ENCODE results near the gene VTN.

The VTN gene

DNA sequence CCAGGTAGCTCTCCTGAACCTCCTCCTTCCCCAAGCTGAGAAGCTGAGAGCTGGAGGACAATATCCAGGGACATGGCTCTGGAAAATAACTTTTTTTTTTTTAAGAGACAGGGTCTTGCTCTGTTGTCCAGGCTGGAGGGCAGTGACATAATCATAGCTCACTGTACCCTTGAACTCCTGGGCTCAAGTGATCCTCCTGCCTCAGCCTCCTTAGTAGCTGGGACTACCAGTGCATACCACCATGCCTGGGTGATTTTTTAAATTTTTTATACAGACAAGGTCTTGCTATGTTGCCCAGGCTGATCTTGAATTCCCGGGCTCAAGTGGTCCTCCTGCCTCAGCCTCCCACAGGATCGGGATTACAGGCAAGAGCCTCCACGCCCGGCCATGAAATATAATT, 29.7 kb upstream of the VTN start:
- Histone ChIP-seq H3K9ac (ENCODE audit: low read depth, low read length) (no peak overlapping the region), H4K20me1 (ENCODE audit: insufficient read depth, low read length) (no peaks in the 10 kb centered on the region), H3K36me3 (ENCODE audit: insufficient read depth, low read length) (no peaks in the 10 kb centered on the region), H2AFZ (ENCODE audit: low read depth, low read length) (no peak overlapping the region), H3K4me2 (ENCODE audit: insufficient read depth, low read length) (no peak overlapping the region), H3K27me3 (ENCODE audit: insufficient read depth, low read length, poor library complexity) (no peaks in the 10 kb centered on the region), H3K4me1 (ENCODE audit: insufficient read depth, low read length) (no peaks in the 10 kb centered on the region), H3K9me3 (ENCODE audit: insufficient read depth, low read length, severe bottlenecking) (no peaks in the 10 kb centered on the region), H3K27ac (ENCODE audit: low read length) (no peak overlapping the region), H3K79me2 (ENCODE audit: insufficient read depth, low read length) (no peaks in the 10 kb centered on the region), H3K4me3 (ENCODE audit: low read depth in 1 of 2, low read length in 2 of 2) (no peak overlapping the region)
- TF ChIP-seq EZH2 (IDR thresholded peaks at IDR 0.05; ENCODE audit: borderline replicate concordance, low read depth, low read length, severe bottlenecking) = no peak
- TF ChIP-seq, protein P1, sequence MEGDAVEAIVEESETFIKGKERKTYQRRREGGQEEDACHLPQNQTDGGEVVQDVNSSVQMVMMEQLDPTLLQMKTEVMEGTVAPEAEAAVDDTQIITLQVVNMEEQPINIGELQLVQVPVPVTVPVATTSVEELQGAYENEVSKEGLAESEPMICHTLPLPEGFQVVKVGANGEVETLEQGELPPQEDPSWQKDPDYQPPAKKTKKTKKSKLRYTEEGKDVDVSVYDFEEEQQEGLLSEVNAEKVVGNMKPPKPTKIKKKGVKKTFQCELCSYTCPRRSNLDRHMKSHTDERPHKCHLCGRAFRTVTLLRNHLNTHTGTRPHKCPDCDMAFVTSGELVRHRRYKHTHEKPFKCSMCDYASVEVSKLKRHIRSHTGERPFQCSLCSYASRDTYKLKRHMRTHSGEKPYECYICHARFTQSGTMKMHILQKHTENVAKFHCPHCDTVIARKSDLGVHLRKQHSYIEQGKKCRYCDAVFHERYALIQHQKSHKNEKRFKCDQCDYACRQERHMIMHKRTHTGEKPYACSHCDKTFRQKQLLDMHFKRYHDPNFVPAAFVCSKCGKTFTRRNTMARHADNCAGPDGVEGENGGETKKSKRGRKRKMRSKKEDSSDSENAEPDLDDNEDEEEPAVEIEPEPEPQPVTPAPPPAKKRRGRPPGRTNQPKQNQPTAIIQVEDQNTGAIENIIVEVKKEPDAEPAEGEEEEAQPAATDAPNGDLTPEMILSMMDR (IDR thresholded peaks at IDR 0.05; ENCODE audit: borderline replicate concordance, extremely low read depth, low read length, poor library complexity, severe bottlenecking) = no peak
- DNase-seq (no peak), ATAC-seq (ENCODE audit: insufficient read depth, low read depth) (no peak)

DNA sequence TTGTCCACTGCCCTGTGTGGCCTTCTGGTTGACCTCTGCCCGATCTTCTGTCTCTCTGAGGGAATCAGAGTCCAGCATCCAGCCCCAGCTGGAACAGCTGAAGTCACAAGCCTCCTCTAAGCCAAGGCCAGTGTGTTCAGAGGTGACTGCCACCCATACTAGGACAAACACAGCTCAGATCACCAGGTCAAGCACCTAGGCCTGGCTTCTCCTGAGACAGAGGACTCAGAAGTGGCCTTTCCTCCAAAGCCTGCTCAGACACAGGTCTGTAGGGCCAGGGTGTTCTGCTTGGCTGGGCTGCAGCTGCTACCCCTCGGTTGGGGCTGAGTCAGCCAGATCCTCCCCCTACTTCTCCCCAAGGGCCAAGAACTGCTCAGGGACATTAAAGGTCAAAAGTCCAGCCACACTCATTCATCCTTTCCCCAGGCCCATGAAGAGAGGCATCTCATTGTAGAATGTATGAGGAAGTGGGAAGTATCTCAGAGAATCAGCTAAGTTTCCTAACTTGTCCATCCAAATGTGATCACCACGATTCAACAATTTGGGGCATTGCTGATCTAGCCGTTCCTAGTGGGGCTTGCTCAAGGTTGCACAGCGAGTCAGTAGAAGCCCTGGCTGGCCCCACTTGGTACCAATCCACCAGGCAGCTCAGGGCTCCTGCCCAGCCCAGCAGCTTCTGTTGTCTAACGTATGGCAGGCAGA, 28.3 kb upstream of the VTN start:
- Histone ChIP-seq H3K79me2 (ENCODE audit: insufficient read depth, low read length) (no peaks in the 10 kb centered on the region), H3K4me1 (ENCODE audit: insufficient read depth, low read length) (no peaks in the 10 kb centered on the region), H2AFZ (ENCODE audit: low read depth, low read length) (no peak overlapping the region), H4K20me1 (ENCODE audit: insufficient read depth, low read length) (no peaks in the 10 kb centered on the region), H3K4me2 (ENCODE audit: insufficient read depth, low read length) (no peak overlapping the region), H3K9me3 (ENCODE audit: insufficient read depth, low read length, severe bottlenecking) (no peaks in the 10 kb centered on the region), H3K27me3 (ENCODE audit: insufficient read depth, low read length, poor library complexity) (no peaks in the 10 kb centered on the region), H3K27ac (ENCODE audit: low read length) (no peak overlapping the region), H3K9ac (ENCODE audit: low read depth, low read length) (no peak overlapping the region), H3K4me3 (ENCODE audit: low read depth in 1 of 2, low read length in 2 of 2) (no peak overlapping the region), H3K36me3 (ENCODE audit: insufficient read depth, low read length) (no peaks in the 10 kb centered on the region)
- no peak for DNase-seq
- TF ChIP-seq, protein P1 (IDR thresholded peaks at IDR 0.05; ENCODE audit: borderline replicate concordance, extremely low read depth, low read length, poor library complexity, severe bottlenecking) = no peak
- no peak for TF ChIP-seq EZH2 (IDR thresholded peaks at IDR 0.05; ENCODE audit: borderline replicate concordance, low read depth, low read length, severe bottlenecking)
- no peak for ATAC-seq (ENCODE audit: insufficient read depth, low read depth)

DNA sequence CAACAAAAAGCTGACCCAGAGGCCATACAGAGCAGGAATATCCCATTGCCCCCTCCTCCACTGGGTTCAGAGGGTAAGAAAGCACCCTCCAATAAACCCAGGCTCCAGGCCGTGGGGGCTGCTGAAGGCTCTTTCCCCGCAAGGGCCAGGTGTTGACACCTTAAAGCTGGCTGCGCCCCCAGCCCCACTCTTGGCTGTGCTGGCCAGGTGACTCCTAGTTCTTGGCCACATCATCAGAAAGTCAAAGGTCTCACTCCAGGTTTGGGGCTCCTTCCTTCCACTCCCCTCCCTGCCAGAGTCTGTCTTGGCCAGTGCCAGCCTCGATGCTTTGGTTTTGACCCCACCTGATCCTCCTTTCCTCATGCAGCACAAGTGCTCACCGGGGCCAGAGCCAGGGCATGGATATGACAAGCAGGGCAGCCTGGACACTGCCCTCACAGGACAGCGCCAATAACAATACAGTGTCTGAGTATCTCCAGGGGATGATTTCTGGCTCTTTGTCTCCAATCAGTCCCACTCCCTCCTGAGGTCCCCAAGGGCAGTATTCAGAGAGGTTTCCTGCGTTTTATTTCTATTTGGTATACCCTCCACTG, 27.7 kb upstream of the VTN start:
- ATAC-seq (ENCODE audit: insufficient read depth, low read depth) (no peak), DNase-seq (no peak)
- Histone ChIP-seq H3K9ac (ENCODE audit: low read depth, low read length) (no peak overlapping the region), H3K4me1 (ENCODE audit: insufficient read depth, low read length) (no peaks in the 10 kb centered on the region), H3K4me2 (ENCODE audit: insufficient read depth, low read length) (no peak overlapping the region), H3K36me3 (ENCODE audit: insufficient read depth, low read length) (no peaks in the 10 kb centered on the region), H3K79me2 (ENCODE audit: insufficient read depth, low read length) (no peaks in the 10 kb centered on the region), H4K20me1 (ENCODE audit: insufficient read depth, low read length) (no peaks in the 10 kb centered on the region), H3K27me3 (ENCODE audit: insufficient read depth, low read length, poor library complexity) (no peaks in the 10 kb centered on the region), H3K4me3 (ENCODE audit: low read depth in 1 of 2, low read length in 2 of 2) (no peak overlapping the region), H3K9me3 (ENCODE audit: insufficient read depth, low read length, severe bottlenecking) (no peaks in the 10 kb centered on the region), H2AFZ (ENCODE audit: low read depth, low read length) (no peak overlapping the region), H3K27ac (ENCODE audit: low read length) (no peak overlapping the region)
- no peak for TF ChIP-seq EZH2 (IDR thresholded peaks at IDR 0.05; ENCODE audit: borderline replicate concordance, low read depth, low read length, severe bottlenecking)
- TF ChIP-seq, protein P1 (IDR thresholded peaks at IDR 0.05; ENCODE audit: borderline replicate concordance, extremely low read depth, low read length, poor library complexity, severe bottlenecking) = no peak

Measured in DND-41 (cell line).